Tibial nerve (tissue), 3 donors: ENCODE results near the gene TNKS2.

Source experiments
- EP300 ChIP-seq, 2 donors: sonication (generic); formaldehyde crosslinking; IDR thresholded peaks; one replicate each; pipeline ENCODE4 v1.6.1; 2017; ENCODE audit warnings: antibody characterized with exemption in 2 of 2, mild to moderate bottlenecking in 1 of 2
- POLR2A ChIP-seq, 2 donors: fragments of 450-650 bp; IDR thresholded peaks; one replicate each; pipeline ENCODE4 v1.6.1; 2017; ENCODE audit warnings: antibody characterized with exemption in 2 of 2, mild to moderate bottlenecking in 2 of 2, moderate library complexity in 2 of 2

- TF ChIP-seq EP300 (IDR thresholded peaks at IDR 0.05) (no peak), POLR2A (IDR thresholded peaks at IDR 0.05) (no peak)
Observed at GRCh38 chr10:91879515-91880170, 81.4 kb downstream of the TNKS2 start.
